GM21737 (cell line): Measurements from ENCODE around the gene C1QTNF12.

Source experiments
- ATAC-seq: cut with Tn5 transposase; IDR thresholded peaks from one replicate; pipeline ENCODE4 v1.9.1; 2021; ENCODE audit warnings: mild to moderate bottlenecking, moderate library complexity; ENCODE audit not compliant: unreplicated experiment

The C1QTNF12 gene

DNA sequence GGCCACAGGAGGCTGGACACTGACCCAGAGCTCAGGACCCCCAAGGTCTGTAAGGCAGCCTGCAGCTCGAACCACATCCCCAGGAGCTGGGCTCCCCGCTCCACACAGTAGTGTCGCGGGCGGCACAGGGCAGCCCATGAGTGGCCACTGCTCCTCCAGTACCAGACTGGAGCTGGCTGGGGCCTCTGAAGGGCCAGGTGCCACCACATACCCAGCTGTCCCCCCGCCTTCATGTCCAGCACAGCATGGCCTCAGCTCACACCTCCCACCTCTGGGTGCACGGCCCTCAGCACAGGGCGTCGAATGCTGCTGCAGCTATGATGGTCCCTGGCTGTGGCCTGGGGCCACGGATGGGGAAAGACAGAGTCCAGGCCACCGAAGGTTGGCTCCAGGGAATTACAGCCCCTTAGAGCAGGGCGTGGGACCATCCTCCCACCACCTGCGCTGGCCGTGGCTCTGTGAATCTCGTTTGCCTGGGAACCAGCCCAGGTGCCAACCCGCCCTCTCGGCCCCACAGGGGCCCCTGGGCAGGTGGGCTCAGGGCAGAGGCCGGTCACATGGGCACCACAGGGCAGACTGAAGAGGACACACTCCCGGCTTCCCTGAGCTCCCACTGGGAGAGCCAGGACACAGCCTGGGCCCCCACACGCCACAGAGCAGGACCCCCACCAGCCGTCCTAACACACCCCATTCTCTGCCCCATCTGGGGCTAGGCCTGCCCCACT, 30.5 kb downstream of the C1QTNF12 start:
- ATAC-seq = no peak

- ATAC-seq = no peak
Measured at GRCh38 chr1:1215080-1215676, 31.3 kb downstream of the C1QTNF12 start.

GRCh38 chr1:1213345-1214265, 32.9 kb downstream of the C1QTNF12 start, which contains the start of gene TNFRSF4:
TSS of gene TNFRSF4 (minus strand) at chr1:1214153. CDS start at chr1:1214127, 26 bp downstream.
- ATAC-seq = no peak

DNA sequence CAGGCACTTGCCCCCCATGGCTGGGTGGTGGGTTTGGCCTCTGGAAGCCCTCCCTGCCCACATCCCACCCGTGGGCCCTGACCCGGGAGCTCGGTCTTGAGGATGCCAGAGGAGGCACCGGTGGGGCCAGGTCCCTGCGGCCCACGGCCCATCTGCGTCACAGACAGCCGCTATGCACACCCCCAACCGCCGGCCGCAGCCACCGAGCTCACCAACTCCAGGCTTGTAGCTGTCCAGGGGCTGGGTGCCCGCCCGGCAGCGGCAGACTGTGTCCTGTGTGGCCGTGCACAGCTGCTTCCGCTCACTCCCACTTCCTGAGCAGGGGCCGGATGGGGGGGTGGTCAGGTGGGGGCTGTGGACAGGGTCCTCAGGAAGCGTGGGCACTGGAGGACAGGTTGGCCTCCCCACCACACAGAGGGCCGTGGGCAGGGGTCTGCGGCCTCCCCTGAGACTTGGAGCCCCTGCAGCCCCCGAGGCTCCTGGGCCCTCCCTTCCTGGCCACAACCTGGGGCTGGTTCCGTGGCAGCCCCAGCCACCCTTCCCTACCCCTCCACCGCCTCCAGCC, 33.7 kb downstream of the C1QTNF12 start:
- no peak for ATAC-seq

GRCh38 chr1:1211541-1212441, 34.7 kb downstream of the C1QTNF12 start:
- ATAC-seq = no peak

DNA sequence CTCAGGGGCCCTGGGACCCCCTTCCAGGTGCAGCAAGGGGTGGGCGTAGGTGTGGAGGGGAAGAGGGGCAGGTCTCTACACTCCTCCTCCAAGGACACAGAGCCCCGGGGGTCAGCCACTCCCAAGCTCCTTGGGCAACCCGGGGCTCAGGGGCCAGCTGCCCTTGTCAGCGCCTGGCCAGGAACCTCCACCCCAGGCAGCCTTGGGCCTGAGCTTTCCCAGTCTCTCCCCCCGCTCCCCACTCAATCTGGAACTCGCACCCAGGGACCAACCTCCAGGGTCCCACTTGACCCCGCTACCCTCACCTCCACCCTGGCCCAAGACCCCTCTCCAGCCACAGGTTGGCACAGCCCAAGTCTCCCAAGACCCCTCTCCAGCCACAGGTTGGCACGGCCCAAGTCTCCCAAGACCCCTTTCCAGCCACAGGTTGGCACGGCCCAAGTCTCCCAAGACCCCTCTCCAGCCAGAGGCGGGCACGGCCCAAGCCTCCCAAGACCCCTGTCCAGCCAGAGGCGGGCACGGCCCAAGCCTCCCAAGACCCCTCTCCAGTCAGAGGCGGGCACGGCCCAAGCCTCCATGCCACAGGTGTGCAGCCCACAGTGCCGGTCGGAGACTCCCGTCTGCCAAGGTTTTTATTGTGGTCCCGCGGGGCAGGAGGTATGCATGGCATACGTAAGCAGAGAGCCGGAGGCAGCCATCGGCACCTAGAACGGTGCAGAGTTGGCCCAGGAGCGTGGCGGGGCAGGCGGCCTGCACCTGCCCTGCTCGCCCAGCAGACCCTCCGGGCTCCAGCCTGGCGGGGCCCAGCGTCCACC, 35.6 kb downstream of the C1QTNF12 start:
- no peak for ATAC-seq

DNA sequence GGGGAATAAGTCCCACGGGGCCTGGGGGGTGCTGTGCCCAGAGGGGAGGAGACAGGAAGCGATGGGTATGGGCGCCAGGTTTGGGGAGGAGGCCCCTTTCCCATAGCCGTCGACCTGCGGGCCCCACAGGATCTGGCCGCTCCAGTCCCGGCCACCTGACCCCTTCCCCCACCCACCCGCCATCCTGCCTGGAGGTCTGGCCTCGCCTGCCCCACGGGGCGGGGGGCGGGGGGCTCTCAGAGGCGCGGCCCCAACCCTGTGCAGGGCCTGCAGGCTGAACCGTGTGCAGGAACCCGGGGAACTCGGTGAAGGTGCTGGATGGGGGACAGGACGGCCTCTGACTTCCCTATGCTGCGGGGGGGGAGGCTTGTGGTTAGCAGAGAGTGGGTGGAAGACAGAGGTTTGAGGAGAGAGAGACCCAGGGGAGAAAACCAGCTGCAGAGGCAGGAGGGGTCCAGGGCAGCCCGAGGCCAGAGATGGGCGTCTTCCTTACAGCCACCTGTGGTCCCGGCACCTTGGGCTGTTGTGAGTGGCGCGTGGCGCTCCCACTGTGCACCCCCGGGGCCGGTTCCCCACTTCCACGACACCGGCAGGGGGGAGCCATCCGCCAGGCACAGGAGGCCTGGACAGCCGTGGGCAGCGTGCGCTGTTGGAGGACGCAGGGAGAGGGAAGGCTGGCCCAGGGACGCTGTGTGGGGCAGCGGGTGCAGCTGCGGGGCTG, 37.6 kb downstream of the C1QTNF12 start:
- ATAC-seq = no peak

- ATAC-seq = no peak
Measured at GRCh38 chr1:1207571-1207892, 39.0 kb downstream of the C1QTNF12 start.

DNA sequence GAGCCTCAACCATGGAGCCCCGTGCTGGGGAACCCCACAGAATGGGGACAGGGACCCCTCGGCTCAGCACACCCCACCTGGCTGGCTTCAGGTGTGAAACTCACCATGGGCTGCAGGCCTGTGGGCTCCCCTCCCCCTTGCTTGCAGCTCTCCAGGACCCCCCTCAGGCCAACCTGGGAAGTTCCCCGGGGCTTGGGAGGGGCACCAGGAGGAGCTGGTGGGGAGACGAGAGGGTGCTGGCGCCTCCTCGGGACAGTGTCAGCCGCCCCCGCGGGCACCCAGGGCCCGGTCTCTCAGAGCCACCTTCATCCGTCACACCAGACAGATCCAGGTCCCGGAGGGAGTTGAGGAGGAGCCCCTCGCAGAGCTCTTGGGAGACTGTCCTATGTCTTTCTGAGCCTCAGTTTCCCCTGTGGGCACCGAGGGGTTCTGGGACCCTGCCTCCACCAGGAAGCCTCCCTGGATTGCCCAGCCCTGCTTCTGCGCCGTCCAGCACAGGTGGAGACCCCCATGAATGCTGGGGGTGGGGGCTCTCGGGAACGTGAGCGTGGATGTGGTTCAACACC, 39.5 kb downstream of the C1QTNF12 start:
- no peak for ATAC-seq

DNA sequence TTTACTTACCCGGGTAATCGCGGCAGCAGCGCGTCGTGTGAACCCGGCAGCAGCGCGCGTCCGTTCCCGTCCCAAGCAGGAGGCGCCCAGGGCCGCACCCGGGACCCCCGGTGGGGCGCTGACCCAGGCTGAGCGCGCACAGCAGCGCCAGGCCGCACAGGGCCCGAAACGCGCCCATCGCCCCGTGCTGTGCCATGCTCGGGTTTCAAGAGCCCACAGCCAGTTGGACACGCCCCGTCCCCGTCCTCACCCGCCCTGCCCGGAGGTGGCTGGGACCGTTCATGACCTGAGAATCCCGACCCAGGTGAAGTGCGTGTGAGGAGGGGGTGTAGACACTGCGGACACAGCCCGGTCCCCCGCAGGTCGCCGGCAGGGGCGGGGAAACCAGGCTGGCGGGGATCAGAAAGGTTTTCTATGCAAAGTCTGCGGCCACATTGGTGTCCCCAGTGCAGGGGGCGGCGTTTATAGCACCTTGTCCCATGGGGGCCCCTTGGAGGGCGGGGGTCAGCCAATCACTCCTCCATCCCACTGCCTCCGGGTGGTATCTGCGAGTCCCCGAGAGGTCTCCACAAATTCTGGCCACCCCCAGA, 40.1 kb downstream of the C1QTNF12 start, which contains the start of gene TNFRSF18:
Gene TNFRSF18 (minus strand): TSS at position 217 of the 590 bp plus-strand sequence. CDS start 21 bp downstream, at position 196.
- no peak for ATAC-seq

DNA sequence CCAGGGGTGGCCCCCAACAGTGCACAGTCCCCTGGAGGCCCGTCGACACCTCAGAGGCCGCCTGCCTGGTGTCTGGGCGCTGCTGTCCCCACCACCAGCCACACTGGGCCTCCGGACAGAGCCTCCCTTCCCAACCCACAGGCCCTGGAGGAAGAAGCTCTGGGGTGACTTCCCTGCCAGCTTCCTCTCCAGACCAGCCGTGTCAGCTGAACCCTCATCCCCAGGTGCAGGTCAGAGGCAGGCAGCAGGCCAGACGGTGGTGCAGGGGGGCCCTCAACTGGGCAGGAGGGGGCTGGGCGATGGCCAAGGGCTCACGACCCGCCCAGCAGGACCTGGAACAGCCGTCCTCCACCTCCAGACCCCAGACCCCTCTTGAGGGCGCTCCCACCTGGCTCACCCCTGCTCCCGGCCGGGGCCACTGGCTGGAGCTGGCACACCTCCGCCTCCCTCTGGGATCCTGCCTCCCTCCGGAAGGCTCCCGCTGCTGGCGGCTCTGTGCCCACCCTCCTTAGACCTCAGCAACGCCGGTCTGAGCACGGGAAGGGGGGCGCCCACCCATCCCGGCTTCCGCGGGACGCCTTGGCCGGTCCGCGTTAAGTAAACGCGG, 40.6 kb downstream of the C1QTNF12 start:
- ATAC-seq = no peak

GRCh38 chr1:1204998-1205768, 41.3 kb downstream of the C1QTNF12 start:
- no peak for ATAC-seq

GRCh38 chr1:1204425-1204920, 42.0 kb downstream of the C1QTNF12 start:
- no peak for ATAC-seq

- no peak for ATAC-seq
Measured at GRCh38 chr1:1203561-1204424, 42.7 kb downstream of the C1QTNF12 start.

- ATAC-seq = no peak
Measured at GRCh38 chr1:1202831-1203560, 43.5 kb downstream of the C1QTNF12 start.
